CD4-positive, alpha-beta T cell treated with Interleukin-12 subunit alpha and Interleukin-12 subunit beta, for 1 hour (primary cell): ENCODE data around the gene CNOT11.
"Not testable (repeated sequence)": the region's sequence is repeated elsewhere in the genome, so short reads cannot be mapped to it uniquely, and the experiment has no call there.

Experiments used
- DNase-seq: peaks from one replicate; pipeline ENCODE4 v3.0.0-alpha.2; 2020

CNOT11 gene

DNA sequence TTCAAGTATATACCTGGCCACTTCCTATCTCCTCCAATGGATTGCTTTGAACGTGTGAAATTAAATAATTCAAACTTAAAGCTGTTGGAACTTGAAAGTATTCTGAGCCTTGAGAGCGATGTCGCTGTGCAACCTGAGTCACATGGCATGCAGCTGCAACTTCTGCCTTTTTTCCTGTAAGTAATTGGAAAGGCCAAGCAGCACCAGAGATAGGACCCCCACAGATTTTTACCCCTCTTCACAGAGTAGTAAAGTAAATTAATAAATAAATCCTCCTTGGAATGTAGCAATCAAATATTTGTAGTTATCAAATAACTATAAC, 59.0 kb downstream of the CNOT11 start:
- no peak for DNase-seq

DNA sequence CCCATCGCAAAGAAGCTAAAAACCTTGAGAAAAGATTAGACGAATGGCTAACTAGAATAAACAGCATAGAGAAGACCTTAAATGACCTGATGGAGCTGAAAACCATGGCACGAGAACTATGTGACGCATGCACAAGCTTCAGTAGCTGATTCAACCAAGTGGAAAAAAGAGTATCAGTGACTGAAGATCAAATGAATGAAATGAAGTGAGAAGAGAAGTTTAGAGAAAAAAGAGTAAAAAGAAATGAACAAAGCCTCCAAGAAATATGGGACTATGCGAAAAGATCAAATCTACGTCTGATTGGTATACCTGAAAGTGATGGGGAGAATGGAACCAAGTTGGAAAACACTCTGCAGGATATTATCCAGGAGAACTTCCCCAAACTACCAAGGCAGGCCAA, 63.9 kb downstream of the CNOT11 start:
- DNase-seq = not testable (repeated sequence)
